Smooth muscle cell of bladder (primary cell): Measurements from ENCODE around the gene SUSD1. TPM values are rescaled to one million over a fixed set of nuclear protein-coding genes. Genes with fewer than 3 reads are reported as not detected.

Source experiments
- total RNA-seq: library from RNA; depleted of rRNA; stranded (reverse); fragments of >200 nt; gene quantifications from 2 replicates; pipeline ENCODE4 v1.2.3, GENCODE V29; 2014

The SUSD1 gene
- total RNA-seq: 20.9 and 22.6 TPM in 2 replicates

GRCh38 chr9:112174965-112175795 is at the start of gene SUSD1:
Gene SUSD1, minus strand, starts transcription at chr9:112175297. Its CDS starts 62 bp downstream, at chr9:112175235.

Other genes starting within 250 kb of the SUSD1 start
- 12.8 and 13.0 TPM in 2 replicates for gene PTBP3, start 158.3 kb upstream of the SUSD1 start, total RNA-seq
- gene HSDL2, start 204.8 kb upstream of the SUSD1 start, total RNA-seq: 78.8 and 114 TPM in 2 replicates